Bronchus fibroblast of lung (primary cell): Measurements from ENCODE around the gene GCA. TPM values are rescaled to one million over a fixed set of nuclear protein-coding genes. Genes with fewer than 3 reads are reported as not detected.

ENCODE experiments used
- total RNA-seq: library from RNA; depleted of rRNA; stranded (reverse); fragments of >200 nt; gene quantifications from 2 replicates; pipeline ENCODE4 v1.2.3, GENCODE V29; 2015

GCA gene
- total RNA-seq: 6.7 and 9.2 TPM in 2 replicates

GRCh38 chr2:162343824-162344616 is at the start of gene GCA:
TSS of gene GCA (plus strand) at chr2:162344132. CDS start at chr2:162344249, 117 bp downstream.

GRCh38 chr2:162318328-162319180 is 25.4 kb upstream of the GCA start, which contains the start of gene IFIH1:
TSS of gene IFIH1 (minus strand) at chr2:162318684. CDS start at chr2:162318307, 377 bp downstream.

Other genes starting within 250 kb of the GCA start
- gene GCG, start 191.9 kb upstream of the GCA start, total RNA-seq: not detected in 2 replicates
- 33.3 and 40.7 TPM in 2 replicates for gene FAP, start 100.7 kb upstream of the GCA start, total RNA-seq
- 3.3 and 4.7 TPM in 2 replicates for gene IFIH1, start 25.4 kb upstream of the GCA start, total RNA-seq